HEK293 (cell line): ENCODE results near the gene STK32C.

Experiments used
- CTCF ChIP-seq: fragments of 450-650 bp; formaldehyde crosslinking; IDR thresholded peaks from 2 replicates; pipeline ENCODE4 v1.5.1; 2016; ENCODE audit warnings: missing biosample characterization, missing genetic modification characterization
- ZNF501 ChIP-seq: fragments of 450-650 bp; formaldehyde crosslinking; IDR thresholded peaks from 2 replicates; pipeline ENCODE4 v1.5.1; 2016; ENCODE audit warnings: missing biosample characterization, missing genetic modification characterization

GRCh38 chr10:132332433-132332754 lies 24.6 kb upstream of the STK32C start:
- TF ChIP-seq ZNF501 (0 out of 2 replicates have a peak, but pooled peaks have one; percentile 91), CTCF (tag by site-specific recombination) (no peak)
